ENCODE results near the gene DR1.

DNA sequence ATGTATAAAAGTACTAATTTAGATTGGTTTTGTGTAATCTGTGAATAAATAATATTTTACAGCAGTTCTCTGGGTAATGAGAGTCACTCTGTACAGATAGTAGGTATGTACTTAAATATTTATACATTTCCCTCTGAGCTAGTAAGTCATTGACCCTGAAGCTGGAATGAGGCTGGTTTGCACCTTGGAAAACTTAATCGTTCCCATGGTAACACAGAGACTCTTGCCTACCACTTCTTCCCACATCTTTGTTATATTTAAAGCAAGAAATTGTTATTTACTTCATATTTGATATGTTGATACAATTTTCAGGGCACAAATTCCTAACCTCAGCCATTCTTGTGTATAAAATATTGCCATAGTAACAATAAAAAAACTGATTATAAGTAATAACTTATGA lies 13.3 kb upstream of the DR1 start:
- TF ChIP-seq POLR2AphosphoS5 (IDR thresholded peaks at IDR 0.05) (no peak), POLR2A (IDR thresholded peaks at IDR 0.05) (no peak), EP300 (IDR thresholded peaks at IDR 0.05) (no peak)
- TF ChIP-seq, protein P1, sequence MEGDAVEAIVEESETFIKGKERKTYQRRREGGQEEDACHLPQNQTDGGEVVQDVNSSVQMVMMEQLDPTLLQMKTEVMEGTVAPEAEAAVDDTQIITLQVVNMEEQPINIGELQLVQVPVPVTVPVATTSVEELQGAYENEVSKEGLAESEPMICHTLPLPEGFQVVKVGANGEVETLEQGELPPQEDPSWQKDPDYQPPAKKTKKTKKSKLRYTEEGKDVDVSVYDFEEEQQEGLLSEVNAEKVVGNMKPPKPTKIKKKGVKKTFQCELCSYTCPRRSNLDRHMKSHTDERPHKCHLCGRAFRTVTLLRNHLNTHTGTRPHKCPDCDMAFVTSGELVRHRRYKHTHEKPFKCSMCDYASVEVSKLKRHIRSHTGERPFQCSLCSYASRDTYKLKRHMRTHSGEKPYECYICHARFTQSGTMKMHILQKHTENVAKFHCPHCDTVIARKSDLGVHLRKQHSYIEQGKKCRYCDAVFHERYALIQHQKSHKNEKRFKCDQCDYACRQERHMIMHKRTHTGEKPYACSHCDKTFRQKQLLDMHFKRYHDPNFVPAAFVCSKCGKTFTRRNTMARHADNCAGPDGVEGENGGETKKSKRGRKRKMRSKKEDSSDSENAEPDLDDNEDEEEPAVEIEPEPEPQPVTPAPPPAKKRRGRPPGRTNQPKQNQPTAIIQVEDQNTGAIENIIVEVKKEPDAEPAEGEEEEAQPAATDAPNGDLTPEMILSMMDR (IDR thresholded peaks at IDR 0.05): no peak
